Gastrocnemius medialis (tissue), 4 donors: ENCODE data around the gene RASL11B. TPM values are rescaled to one million over a fixed set of nuclear protein-coding genes. Genes with fewer than 3 reads are reported as not detected.

ENCODE experiments used
- ATAC-seq, 2 donors: fragments of 150-250 bp; one replicate each; pipeline ENCODE4 v1.9.1; 2016
- DNase-seq, 2 donors: peaks; one replicate each; pipeline ENCODE4 v3.0.0-alpha.2; 2019
- H3K27ac ChIP-seq, 4 donors: fragments of 200-600 bp; sonication (generic); 1 replicate in 1 of 4; 2 replicates in 3 of 4; pipeline ENCODE4 v1.5.1; 2016 to 2018; ENCODE audit warnings: mild to moderate bottlenecking in 2 of 4, moderate library complexity in 1 of 4
- H3K27me3 ChIP-seq, 3 donors: fragments of 200-600 bp; sonication (generic) in 2 of 3; 1 replicate in 1 of 3; 2 replicates in 2 of 3; pipeline versions ENCODE4 v1.5.1 to v1.6.0; 2016 to 2019; ENCODE audit warnings: mild to moderate bottlenecking in 1 of 3, moderate library complexity in 1 of 3
- H3K36me3 ChIP-seq, 2 donors: fragments of 200-600 bp; sonication (generic) in 1 of 2; one replicate each; pipeline ENCODE4 v1.5.1; 2017 to 2018
- H3K4me1 ChIP-seq, 2 donors: fragments of 200-600 bp; sonication (generic) in 1 of 2; one replicate each; pipeline ENCODE4 v1.5.1; 2016 to 2017; ENCODE audit warnings: mild to moderate bottlenecking in 2 of 2
- H3K4me3 ChIP-seq, 4 donors: fragments of 200-600 bp; sonication (generic) in 3 of 4; 1 replicate in 1 of 4; 2 replicates in 3 of 4; pipeline ENCODE4 v1.5.1; 2016 to 2019; ENCODE audit warnings: mild to moderate bottlenecking in 2 of 4
- H3K9me3 ChIP-seq, 3 donors: fragments of 200-600 bp; sonication (generic) in 2 of 3; 1 replicate in 1 of 3; 2 replicates in 2 of 3; pipeline ENCODE4 v1.5.1; 2016 to 2019
- POLR2A ChIP-seq, 2 donors: fragments of 450-650 bp; IDR thresholded peaks; one replicate each; pipeline ENCODE4 v1.6.1; 2017; ENCODE audit warnings: antibody characterized with exemption in 2 of 2, mild to moderate bottlenecking in 2 of 2, moderate library complexity in 2 of 2
- in situ Hi-C, 4 donors: fragments of 200-750 bp; cut with MboI; loops; one replicate each; pipeline versions ENCODE4 v1.15.0 to v1.8.0; 2017; ENCODE audit warnings: low sequenced_read_pairs in 4 of 4
- intact Hi-C: fragments of 100-400 bp; cut with DNase I; formaldehyde crosslinking; loops from one replicate; pipeline ENCODE4 v1.15.1; 2023; ENCODE audit warnings: low total_unique reads
- total RNA-seq, 4 donors: library from RNA; depleted of rRNA; stranded (reverse); fragments of >200 nt; gene quantifications; one replicate each; pipeline versions ENCODE4 v1.1.0 to v1.2.3, GENCODE V29; 2016
- TF ChIP-seq, protein P1 (sequence below), 5 experiments: fragments of 450-650 bp in 3 of 5; fragments of 200-600 bp in 2 of 5; sonication (generic) in 2 of 5; IDR thresholded peaks in 4 of 5; conservative IDR thresholded peaks in 1 of 5; 1 replicate in 4 of 5; 2 replicates in 1 of 5; pipeline ENCODE4 v1.5.1; 2016 to 2019; ENCODE audit warnings: antibody characterized with exemption in 5 of 5, mild to moderate bottlenecking in 3 of 5, moderate library complexity in 3 of 5

Gene RASL11B
- total RNA-seq, 4 donors from 2014 or later: 0.18 TPM; not detected in 3

- no peak overlapping the region for H3K4me3 ChIP-seq
- TF ChIP-seq, protein P1, sequence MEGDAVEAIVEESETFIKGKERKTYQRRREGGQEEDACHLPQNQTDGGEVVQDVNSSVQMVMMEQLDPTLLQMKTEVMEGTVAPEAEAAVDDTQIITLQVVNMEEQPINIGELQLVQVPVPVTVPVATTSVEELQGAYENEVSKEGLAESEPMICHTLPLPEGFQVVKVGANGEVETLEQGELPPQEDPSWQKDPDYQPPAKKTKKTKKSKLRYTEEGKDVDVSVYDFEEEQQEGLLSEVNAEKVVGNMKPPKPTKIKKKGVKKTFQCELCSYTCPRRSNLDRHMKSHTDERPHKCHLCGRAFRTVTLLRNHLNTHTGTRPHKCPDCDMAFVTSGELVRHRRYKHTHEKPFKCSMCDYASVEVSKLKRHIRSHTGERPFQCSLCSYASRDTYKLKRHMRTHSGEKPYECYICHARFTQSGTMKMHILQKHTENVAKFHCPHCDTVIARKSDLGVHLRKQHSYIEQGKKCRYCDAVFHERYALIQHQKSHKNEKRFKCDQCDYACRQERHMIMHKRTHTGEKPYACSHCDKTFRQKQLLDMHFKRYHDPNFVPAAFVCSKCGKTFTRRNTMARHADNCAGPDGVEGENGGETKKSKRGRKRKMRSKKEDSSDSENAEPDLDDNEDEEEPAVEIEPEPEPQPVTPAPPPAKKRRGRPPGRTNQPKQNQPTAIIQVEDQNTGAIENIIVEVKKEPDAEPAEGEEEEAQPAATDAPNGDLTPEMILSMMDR (IDR thresholded peaks at IDR 0.05 in 4 of 5, conservative IDR thresholded peaks at IDR 0.05 in 1 of 5): no peak
- TF ChIP-seq POLR2A (IDR thresholded peaks at IDR 0.05): no peak
- H3K9me3 ChIP-seq: no peaks in the 10 kb centered on the region
- no peak for ATAC-seq
- intact Hi-C loops (no loop called here), in situ Hi-C loops (loop anchor here in 1 of 4 donors (25.0 kb wide), 1 partner anchor 512 kb away; the partner anchor contains the start of gene FIP1L1)
- no peak overlapping the region for H3K27ac ChIP-seq
- no peaks in the 10 kb centered on the region for H3K27me3 ChIP-seq
- DNase-seq: no peak
- no peaks in the 10 kb centered on the region for H3K36me3 ChIP-seq
- peaks cover 6 to 10% of the 10 kb centered on the region in 2 donors for H3K4me1 ChIP-seq
Measured at GRCh38 chr4:52874948-52875347, 12.8 kb downstream of the RASL11B start.

DNA sequence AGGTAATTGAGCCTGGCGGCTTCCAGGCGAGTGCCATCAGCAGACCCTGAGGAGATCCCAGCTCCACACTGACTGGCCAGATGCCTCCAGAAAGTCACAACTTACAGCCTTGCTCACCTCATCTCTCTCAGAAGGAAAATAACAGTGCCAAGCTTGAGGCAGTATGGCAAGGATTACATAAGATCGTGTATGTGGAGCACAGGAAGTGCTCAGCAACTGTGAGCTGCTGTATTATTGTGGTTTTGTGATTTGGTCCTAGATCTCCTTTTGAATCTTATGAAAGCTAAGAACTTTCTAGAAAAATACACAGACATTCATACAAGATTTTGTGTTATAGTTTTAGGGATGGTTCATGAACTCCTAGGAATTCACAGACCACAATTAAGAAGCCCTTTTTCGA is 14.0 kb downstream of the RASL11B start:
- peaks cover 0 to 5% of the 10 kb centered on the region in 2 donors for H3K4me1 ChIP-seq
- ATAC-seq (no peak), DNase-seq (no peak)
- H3K27ac ChIP-seq: no peak overlapping the region
- no peaks in the 10 kb centered on the region for H3K9me3 ChIP-seq
- no peaks in the 10 kb centered on the region for H3K36me3 ChIP-seq
- no peaks in the 10 kb centered on the region for H3K27me3 ChIP-seq
- intact Hi-C loops (no loop called here), in situ Hi-C loops (no loop called here)
- TF ChIP-seq, protein P1 (IDR thresholded peaks at IDR 0.05 in 4 of 5, conservative IDR thresholded peaks at IDR 0.05 in 1 of 5): no peak
- no peak for TF ChIP-seq POLR2A (IDR thresholded peaks at IDR 0.05)
- no peak overlapping the region for H3K4me3 ChIP-seq

DNA sequence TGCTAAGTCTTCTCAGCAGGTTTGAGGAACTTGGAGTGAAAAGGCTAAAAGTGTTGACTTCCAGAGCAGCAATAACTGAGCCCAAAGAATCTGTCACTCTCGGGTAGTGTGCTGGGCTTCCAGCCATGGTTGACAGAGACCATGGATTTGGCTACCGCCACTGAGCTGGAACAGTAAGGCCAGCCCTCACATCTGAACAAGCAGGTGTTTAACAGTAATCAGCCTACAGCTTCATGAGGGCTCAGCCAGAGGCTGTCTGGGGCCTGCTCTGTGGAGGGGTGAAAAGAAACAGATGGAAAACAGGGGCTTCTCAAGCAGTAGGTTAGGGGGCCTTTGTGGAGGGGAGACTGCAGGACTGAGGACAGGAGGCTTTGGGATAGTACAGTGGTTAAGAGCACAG is 14.9 kb downstream of the RASL11B start:
- in situ Hi-C loops: no loop called here
- Histone ChIP-seq H3K4me3 (no peak overlapping the region), H3K9me3 (no peaks in the 10 kb centered on the region), H3K36me3 (no peaks in the 10 kb centered on the region), H3K4me1 (peaks cover 0 to 5% of the 10 kb centered on the region in 2 donors), H3K27me3 (no peaks in the 10 kb centered on the region), H3K27ac (no peak overlapping the region)
- no peak for DNase-seq
- intact Hi-C loops: no loop called here
- TF ChIP-seq, protein P1 (IDR thresholded peaks at IDR 0.05 in 4 of 5, conservative IDR thresholded peaks at IDR 0.05 in 1 of 5): no peak
- peak in 1 of 2 donors; percentile 36 for ATAC-seq

GRCh38 chr4:52877694-52878093 is 15.6 kb downstream of the RASL11B start:
- intact Hi-C loops: no loop called here

More at GRCh38 chr4:52877694-52878093, 15.6 kb downstream of the RASL11B start:
- Histone ChIP-seq H3K36me3 (no peaks in the 10 kb centered on the region), H3K4me3 (no peak overlapping the region), H3K4me1 (peaks cover 0 to 5% of the 10 kb centered on the region in 2 donors), H3K27me3 (no peaks in the 10 kb centered on the region), H3K9me3 (no peaks in the 10 kb centered on the region), H3K27ac (no peak overlapping the region)
- TF ChIP-seq POLR2A (IDR thresholded peaks at IDR 0.05): no peak
- TF ChIP-seq, protein P1 (IDR thresholded peaks at IDR 0.05 in 4 of 5, conservative IDR thresholded peaks at IDR 0.05 in 1 of 5): no peak
- ATAC-seq: no peak
- no peak for DNase-seq
- in situ Hi-C loops: no loop called here
